ENCODE measurements around the gene SRCAP.

The SRCAP gene

DNA sequence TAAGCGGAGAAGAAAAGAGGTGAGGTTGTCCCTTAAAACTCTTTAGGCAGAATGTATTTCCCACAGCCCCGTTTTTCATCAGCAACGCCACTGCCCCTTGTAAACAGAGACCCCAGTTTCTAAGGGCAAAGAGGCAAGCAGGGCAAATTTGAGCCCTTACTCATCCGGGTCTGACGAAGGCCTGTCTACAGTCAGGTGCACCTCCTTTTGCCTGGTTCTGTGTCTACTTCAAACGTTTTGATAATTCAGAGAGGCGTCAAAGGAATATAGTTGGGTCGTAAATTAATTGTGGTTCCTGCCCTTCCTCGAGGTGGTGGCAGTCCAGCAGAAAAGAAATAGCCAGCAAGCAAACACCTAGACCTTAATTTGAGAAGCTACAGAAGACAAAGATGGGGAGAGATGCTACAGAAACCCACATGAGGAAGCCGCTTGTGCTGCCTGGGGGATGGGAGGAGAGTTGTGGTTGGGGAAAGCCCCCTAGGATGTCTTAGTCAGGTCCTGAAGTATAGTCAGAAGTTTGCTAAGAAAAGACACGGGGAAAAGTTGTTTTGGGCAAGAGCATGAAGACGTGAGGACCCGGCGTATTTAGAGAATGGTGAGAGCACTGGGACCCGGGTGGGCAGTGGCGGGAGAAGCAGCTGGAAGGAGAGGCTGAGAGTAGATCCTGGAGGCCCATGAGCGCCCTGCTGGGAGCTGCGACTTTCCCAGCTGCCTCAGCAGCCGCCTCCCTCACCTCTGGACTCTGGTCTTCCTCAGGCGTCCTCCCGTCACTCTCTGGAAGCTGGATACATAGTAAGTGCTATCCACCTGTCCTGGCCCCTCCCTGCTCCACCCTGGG lies 38.3 kb upstream of the SRCAP start:
- Histone ChIP-seq H3K36me3 (peaks cover 50 to 63% (median 59%) of the 10 kb centered on the region in 11 experiments), H3K4me3 (peak overlapping the region; percentile 79 to 100 (median 96)), H3K27ac (peak overlapping the region; percentile 94 to 100 (median 98)), H3K4me1 (peaks cover 29 to 58% (median 41%) of the 10 kb centered on the region in 10 experiments), H3K27me3 (no peaks in the 10 kb centered on the region), H3K4me2 (peak overlapping the region; percentile 89 to 100 (median 97)), H4K20me1 (peaks cover 46 to 63% (median 55%) of the 10 kb centered on the region in 11 experiments), H3K9ac (peak overlapping the region; percentile 92 to 100 (median 97)), H3K9me3 (replicated peaks in 1 of 11) (no peaks in the 10 kb centered on the region)
- no peak for TF ChIP-seq Cebpa-rat (IDR thresholded peaks at IDR 0.05)

GRCh38 chr16:30662449-30662848 lies 36.5 kb upstream of the SRCAP start:
- no peak for TF ChIP-seq Cebpa-rat (IDR thresholded peaks at IDR 0.05)
- H3K36me3 ChIP-seq: peaks cover 62 to 66% (median 63%) of the 10 kb centered on the region in 11 experiments
- H3K27me3 ChIP-seq: no peaks in the 10 kb centered on the region
- peak overlapping the region in 10 of 11 experiments; percentile 94 to 100 (median 98); a peak in 18 of 22 replicates for H3K4me2 ChIP-seq
- H3K4me3 ChIP-seq: peak overlapping the region in 3 of 10 experiments; percentile 18 to 100 (median 83); a peak in 3 of 20 replicates
- no peaks in the 10 kb centered on the region for H3K9me3 ChIP-seq (replicated peaks in 1 of 11)
- peaks cover 21 to 49% (median 32%) of the 10 kb centered on the region in 10 experiments for H3K4me1 ChIP-seq
- peaks cover 62 to 81% (median 73%) of the 10 kb centered on the region in 11 experiments for H4K20me1 ChIP-seq
- peak overlapping the region in 6 of 11 experiments; percentile 9 to 100 (median 96); a peak in 7 of 22 replicates for H3K27ac ChIP-seq
- H3K9ac ChIP-seq: peak overlapping the region in 10 of 11 experiments; percentile 92 to 100 (median 98); a peak in 17 of 22 replicates

- peak overlapping the region in 10 of 11 experiments; percentile 25 to 100 (median 96); a peak in 16 of 22 replicates for H3K4me2 ChIP-seq
- H3K4me3 ChIP-seq: peak overlapping the region in 1 of 10 experiments; percentile 100; a peak in 2 of 20 replicates
- no peaks in the 10 kb centered on the region for H3K27me3 ChIP-seq
- H3K4me1 ChIP-seq: peaks cover 19 to 48% (median 30%) of the 10 kb centered on the region in 10 experiments
- H3K27ac ChIP-seq: peak overlapping the region in 2 of 11 experiments; percentile 94 to 98; a peak in 1 of 22 replicates
- H3K9me3 ChIP-seq (replicated peaks in 1 of 11): no peaks in the 10 kb centered on the region
- H3K9ac ChIP-seq: peak overlapping the region; percentile 10 to 100 (median 94); a peak in 15 of 22 replicates
- peaks cover 68 to 72% (median 69%) of the 10 kb centered on the region in 11 experiments for H3K36me3 ChIP-seq
- TF ChIP-seq Cebpa-rat (IDR thresholded peaks at IDR 0.05): no peak
- H4K20me1 ChIP-seq: peaks cover 62 to 87% (median 78%) of the 10 kb centered on the region in 11 experiments
Measured at GRCh38 chr16:30663038-30663437, 35.9 kb upstream of the SRCAP start.

GRCh38 chr16:30663820-30664219 lies 35.2 kb upstream of the SRCAP start:
- Histone ChIP-seq H3K4me3 (no peak overlapping the region), H3K9ac (peak overlapping the region in 10 of 11 experiments; percentile 16 to 100 (median 74); a peak in 13 of 22 replicates), H4K20me1 (peaks cover 62 to 94% (median 83%) of the 10 kb centered on the region in 11 experiments), H3K27ac (no peak overlapping the region), H3K4me1 (peaks cover 19 to 48% (median 30%) of the 10 kb centered on the region in 10 experiments), H3K9me3 (replicated peaks in 1 of 11) (no peaks in the 10 kb centered on the region), H3K4me2 (peak overlapping the region in 8 of 11 experiments; percentile 94 to 100 (median 96); a peak in 8 of 22 replicates), H3K36me3 (peaks cover 75 to 79% (median 76%) of the 10 kb centered on the region in 11 experiments), H3K27me3 (no peaks in the 10 kb centered on the region)
- no peak for TF ChIP-seq Cebpa-rat (IDR thresholded peaks at IDR 0.05)

DNA sequence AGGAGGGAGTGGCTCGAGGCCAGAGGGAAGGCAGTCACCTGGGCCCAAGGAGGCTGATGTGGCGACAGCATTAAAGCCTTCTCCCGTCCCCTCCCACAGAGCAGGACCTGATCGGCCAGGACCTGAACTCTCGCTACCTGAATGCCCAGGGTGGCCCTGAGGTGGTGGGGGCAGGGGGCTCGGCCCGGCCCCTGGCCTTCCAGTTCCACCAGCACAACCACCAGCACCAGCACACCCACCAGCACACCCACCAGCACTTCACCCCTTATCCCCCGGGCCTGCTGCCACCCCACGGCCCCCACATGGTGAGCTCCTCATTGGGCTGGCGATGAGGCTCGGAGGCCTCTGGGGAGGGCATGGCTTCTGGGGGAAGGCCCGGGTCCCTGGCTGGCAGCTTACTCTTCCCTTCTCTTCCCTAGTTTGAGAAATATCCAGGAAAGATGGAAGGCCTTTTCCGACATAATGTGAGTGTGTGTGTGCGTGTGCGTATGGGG lies 34.3 kb upstream of the SRCAP start:
- H3K9me3 ChIP-seq (replicated peaks in 1 of 11): no peaks in the 10 kb centered on the region
- no peak overlapping the region for H3K4me3 ChIP-seq
- no peak for TF ChIP-seq Cebpa-rat (IDR thresholded peaks at IDR 0.05)
- H3K27me3 ChIP-seq: no peaks in the 10 kb centered on the region
- H3K36me3 ChIP-seq: peaks cover 83 to 87% (median 85%) of the 10 kb centered on the region in 11 experiments
- peak overlapping the region in 4 of 11 experiments; percentile 11 to 55 (median 38); a peak in 3 of 22 replicates for H3K9ac ChIP-seq
- H3K27ac ChIP-seq: no peak overlapping the region; a peak in 1 of 22 replicates
- H3K4me2 ChIP-seq: no peak overlapping the region
- peaks cover 19 to 48% (median 30%) of the 10 kb centered on the region in 10 experiments for H3K4me1 ChIP-seq
- peaks cover 62 to 98% (median 86%) of the 10 kb centered on the region in 11 experiments for H4K20me1 ChIP-seq

GRCh38 chr16:30665155-30665829 lies 33.7 kb upstream of the SRCAP start:
- H4K20me1 ChIP-seq: peaks cover 57 to 98% (median 88%) of the 10 kb centered on the region in 11 experiments
- no peak overlapping the region for H3K27ac ChIP-seq
- H3K4me3 ChIP-seq: no peak overlapping the region
- H3K9me3 ChIP-seq (replicated peaks in 1 of 11): no peaks in the 10 kb centered on the region
- no peak for TF ChIP-seq Cebpa-rat (IDR thresholded peaks at IDR 0.05)
- H3K4me1 ChIP-seq: peaks cover 19 to 48% (median 30%) of the 10 kb centered on the region in 10 experiments
- H3K9ac ChIP-seq: peak overlapping the region in 6 of 11 experiments; percentile 11 to 55 (median 22); a peak in 7 of 22 replicates
- peaks cover 90 to 93% (median 91%) of the 10 kb centered on the region in 11 experiments for H3K36me3 ChIP-seq
- no peak overlapping the region for H3K4me2 ChIP-seq
- no peaks in the 10 kb centered on the region for H3K27me3 ChIP-seq

- Histone ChIP-seq H3K9me3 (replicated peaks in 1 of 11) (no peaks in the 10 kb centered on the region), H3K4me3 (no peak overlapping the region), H4K20me1 (peaks cover 51 to 98% (median 92%) of the 10 kb centered on the region in 11 experiments), H3K4me2 (no peak overlapping the region), H3K36me3 (peaks cover 93 to 97% (median 96%) of the 10 kb centered on the region in 11 experiments), H3K9ac (peak overlapping the region in 5 of 11 experiments; percentile 11 to 55 (median 18); a peak in 7 of 22 replicates), H3K27ac (no peak overlapping the region), H3K4me1 (peaks cover 18 to 48% (median 28%) of the 10 kb centered on the region in 10 experiments), H3K27me3 (no peaks in the 10 kb centered on the region)
- TF ChIP-seq Cebpa-rat (IDR thresholded peaks at IDR 0.05): no peak
Measured at GRCh38 chr16:30665830-30666190, 33.2 kb upstream of the SRCAP start.

- Histone ChIP-seq H3K4me3 (no peak overlapping the region), H3K27me3 (no peaks in the 10 kb centered on the region), H3K4me2 (no peak overlapping the region), H4K20me1 (peaks cover 43 to 96% (median 83%) of the 10 kb centered on the region in 11 experiments), H3K9me3 (replicated peaks in 1 of 11) (no peaks in the 10 kb centered on the region), H3K36me3 (peaks cover 84 to 97% (median 93%) of the 10 kb centered on the region in 11 experiments), H3K27ac (peak overlapping the region in 1 of 11 experiments; percentile 16; a peak in 1 of 22 replicates), H3K9ac (peak overlapping the region in 4 of 11 experiments; percentile 18 to 55 (median 36); a peak in 3 of 22 replicates), H3K4me1 (peaks cover 9 to 39% (median 20%) of the 10 kb centered on the region in 10 experiments)
- no peak for TF ChIP-seq Cebpa-rat (IDR thresholded peaks at IDR 0.05)
Measured at GRCh38 chr16:30666681-30667080, 32.3 kb upstream of the SRCAP start.
